HEK293 (cell line): ENCODE data around the gene CCND1.

Source experiments
- CTCF ChIA-PET: fragments of 350-600 bp; formaldehyde crosslinking; extraction: SDS; loops from one replicate; lab custom pipeline; 2021; ENCODE audit warnings: antibody characterized with exemption; lab: Yijun Ruan, JAX
- POLR2A ChIA-PET: fragments of 300-600 bp; formaldehyde crosslinking; extraction: SDS; loops from one replicate; lab custom pipeline; 2020; ENCODE audit warnings: antibody characterized with exemption, inconsistent platforms; lab: Yijun Ruan, JAX
- H3K27ac ChIP-seq: fragments of 200-500 bp; sonication (Bioruptor generic); 2 replicates; pipeline ENCODE4 v1.5.1; 2014; ENCODE audit warnings: low read depth, low read length, control low read depth, inconsistent platforms; ENCODE audit errors: extremely low read depth
- H3K36me3 ChIP-seq, 2 experiments: fragments of 200-500 bp in 1 of 2; sonication (Bioruptor generic) in 1 of 2; 1 replicate in 1 of 2; 2 replicates in 1 of 2; pipeline ENCODE4 v1.5.1; 2014 to 2017; ENCODE audit warnings: inconsistent platforms in 2 of 2, low read length in 2 of 2; ENCODE audit not compliant: control insufficient read depth in 2 of 2, insufficient read depth in 1 of 2
- H3K4me1 ChIP-seq: fragments of 200-500 bp; sonication (Bioruptor generic); 2 replicates; pipeline ENCODE4 v1.5.1; 2014; ENCODE audit warnings: mild to moderate bottlenecking, low read length, inconsistent platforms; ENCODE audit not compliant: control insufficient read depth, insufficient read depth
- H3K4me3 ChIP-seq: 2 replicates; pipeline ENCODE4 v1.5.1; 2011; ENCODE audit warnings: low read depth, mild to moderate bottlenecking, control low read depth, low read length, moderate library complexity
- H3K9me3 ChIP-seq: fragments of 200-500 bp; sonication (Bioruptor generic); 2 replicates; pipeline ENCODE4 v1.5.1; 2014; ENCODE audit warnings: low read depth, low read length, inconsistent platforms; ENCODE audit not compliant: control insufficient read depth, insufficient read depth
- BCL6B ChIP-seq: fragments of 450-650 bp; formaldehyde crosslinking; IDR thresholded peaks from 2 replicates; pipeline ENCODE4 v1.5.1; 2017; ENCODE audit warnings: missing biosample characterization, missing genetic modification characterization
- PRDM1 ChIP-seq: fragments of 450-650 bp; formaldehyde crosslinking; IDR thresholded peaks from 2 replicates; pipeline ENCODE4; 2016; ENCODE audit warnings: missing biosample characterization, missing genetic modification characterization
- SETDB1 ChIP-seq: IDR thresholded peaks from one replicate; pipeline ENCODE4 v1.6.1; 2017; ENCODE audit warnings: mild to moderate bottlenecking, low read length, moderate library complexity, mixed read lengths; ENCODE audit not compliant: insufficient read length
- ZBTB44 ChIP-seq: fragments of 450-650 bp; IDR thresholded peaks from 2 replicates; pipeline ENCODE4 v1.5.1; 2018; ENCODE audit warnings: missing biosample characterization, mild to moderate bottlenecking, missing genetic modification characterization
- ZNF155 ChIP-seq: fragments of 450-650 bp; formaldehyde crosslinking; IDR thresholded peaks from 2 replicates; pipeline ENCODE4 v1.5.1; 2016; ENCODE audit warnings: missing biosample characterization, missing genetic modification characterization
- ZNF16 ChIP-seq: fragments of 450-650 bp; formaldehyde crosslinking; IDR thresholded peaks from 2 replicates; pipeline ENCODE4 v1.5.1; 2016; ENCODE audit warnings: low read depth, missing biosample characterization, missing genetic modification characterization
- ZNF184 ChIP-seq: fragments of 450-650 bp; IDR thresholded peaks from 2 replicates; pipeline ENCODE4 v1.5.1; 2018; ENCODE audit warnings: missing biosample characterization, mild to moderate bottlenecking, missing genetic modification characterization
- ZNF2 ChIP-seq: fragments of 450-650 bp; formaldehyde crosslinking; IDR thresholded peaks from 2 replicates; pipeline ENCODE4 v1.5.1; 2016; ENCODE audit warnings: missing biosample characterization, missing genetic modification characterization
- ZNF280C ChIP-seq: fragments of 450-650 bp; formaldehyde crosslinking; IDR thresholded peaks from 2 replicates; pipeline ENCODE4 v1.5.1; 2016; ENCODE audit warnings: missing biosample characterization, missing genetic modification characterization
- ZNF404 ChIP-seq: fragments of 450-650 bp; formaldehyde crosslinking; IDR thresholded peaks from 2 replicates; pipeline ENCODE4 v1.5.1; 2017; ENCODE audit warnings: missing biosample characterization, missing genetic modification characterization
- ZNF433 ChIP-seq: fragments of 450-650 bp; formaldehyde crosslinking; IDR thresholded peaks from 2 replicates; pipeline ENCODE4 v1.5.1; 2016; ENCODE audit warnings: missing biosample characterization, missing genetic modification characterization, low read depth
- ZNF558 ChIP-seq: fragments of 450-650 bp; formaldehyde crosslinking; IDR thresholded peaks from 2 replicates; pipeline ENCODE4 v1.5.1; 2016; ENCODE audit warnings: missing biosample characterization, missing genetic modification characterization
- ZNF658 ChIP-seq: fragments of 450-650 bp; formaldehyde crosslinking; IDR thresholded peaks from 2 replicates; pipeline ENCODE4; 2016; ENCODE audit warnings: missing biosample characterization, missing genetic modification characterization
- ZNF791 ChIP-seq: fragments of 450-650 bp; formaldehyde crosslinking; IDR thresholded peaks from 2 replicates; pipeline ENCODE4 v1.5.1; 2016; ENCODE audit warnings: missing biosample characterization, missing genetic modification characterization
- TF ChIP-seq, protein P1 (sequence below): fragments of 450-650 bp; formaldehyde crosslinking; IDR thresholded peaks from 2 replicates; pipeline ENCODE4 v1.5.1; 2016; ENCODE audit warnings: missing biosample characterization, missing genetic modification characterization
- TF ChIP-seq, protein P2 (sequence below): fragments of 450-650 bp; formaldehyde crosslinking; IDR thresholded peaks from 2 replicates; pipeline ENCODE4 v1.5.1; 2016; ENCODE audit warnings: missing biosample characterization, missing genetic modification characterization, borderline replicate concordance

Gene CCND1

GRCh38 chr11:69689484-69690319 is 48.7 kb downstream of the CCND1 start (continued):
- TF ChIP-seq BCL6B (tag by site-specific recombination) (no peak), ZNF404 (tag by site-specific recombination) (no peak), ZNF184 (no peak), ZNF791 (tag by site-specific recombination) (no peak), ZNF2 (tag by site-specific recombination) (no peak), ZNF658 (tag by site-specific recombination) (no peak), PRDM1 (tag by site-specific recombination) (no peak), ZNF433 (tag by site-specific recombination) (no peak), ZNF16 (tag by site-specific recombination) (no peak), ZBTB44 (no peak)
- TF ChIP-seq, protein P1, sequence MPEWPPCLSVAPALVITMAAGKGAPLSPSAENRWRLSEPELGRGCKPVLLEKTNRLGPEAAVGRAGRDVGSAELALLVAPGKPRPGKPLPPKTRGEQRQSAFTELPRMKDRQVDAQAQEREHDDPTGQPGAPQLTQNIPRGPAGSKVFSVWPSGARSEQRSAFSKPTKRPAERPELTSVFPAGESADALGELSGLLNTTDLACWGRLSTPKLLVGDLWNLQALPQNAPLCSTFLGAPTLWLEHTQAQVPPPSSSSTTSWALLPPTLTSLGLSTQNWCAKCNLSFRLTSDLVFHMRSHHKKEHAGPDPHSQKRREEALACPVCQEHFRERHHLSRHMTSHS = no peak
- TF ChIP-seq, protein P2, sequence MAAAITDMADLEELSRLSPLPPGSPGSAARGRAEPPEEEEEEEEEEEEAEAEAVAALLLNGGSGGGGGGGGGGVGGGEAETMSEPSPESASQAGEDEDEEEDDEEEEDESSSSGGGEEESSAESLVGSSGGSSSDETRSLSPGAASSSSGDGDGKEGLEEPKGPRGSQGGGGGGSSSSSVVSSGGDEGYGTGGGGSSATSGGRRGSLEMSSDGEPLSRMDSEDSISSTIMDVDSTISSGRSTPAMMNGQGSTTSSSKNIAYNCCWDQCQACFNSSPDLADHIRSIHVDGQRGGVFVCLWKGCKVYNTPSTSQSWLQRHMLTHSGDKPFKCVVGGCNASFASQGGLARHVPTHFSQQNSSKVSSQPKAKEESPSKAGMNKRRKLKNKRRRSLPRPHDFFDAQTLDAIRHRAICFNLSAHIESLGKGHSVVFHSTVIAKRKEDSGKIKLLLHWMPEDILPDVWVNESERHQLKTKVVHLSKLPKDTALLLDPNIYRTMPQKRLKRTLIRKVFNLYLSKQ (tag by site-specific recombination) = no peak

- H3K36me3 ChIP-seq = no peaks in the 10 kb centered on the region
- H3K27ac ChIP-seq = no peak overlapping the region
- no peak overlapping the region for H3K4me3 ChIP-seq
- H3K9me3 ChIP-seq = no peaks in the 10 kb centered on the region
- TF ChIP-seq SETDB1 (peak; percentile 41), ZNF280C (tag by site-specific recombination) (no peak)
- TF ChIP-seq, all 188 proteins: peak for 1
- ChIA-PET POLR2A (no interaction called here), CTCF (interaction anchor here (0.6 to 0.7 kb wide), 2 partner anchors 13 to 25 kb away, joined by 4 read pairs; no protein-coding TSS in a partner anchor)
- H3K4me1 ChIP-seq = no peaks in the 10 kb centered on the region
Observed at GRCh38 chr11:69691463-69691862, 50.5 kb downstream of the CCND1 start.

DNA sequence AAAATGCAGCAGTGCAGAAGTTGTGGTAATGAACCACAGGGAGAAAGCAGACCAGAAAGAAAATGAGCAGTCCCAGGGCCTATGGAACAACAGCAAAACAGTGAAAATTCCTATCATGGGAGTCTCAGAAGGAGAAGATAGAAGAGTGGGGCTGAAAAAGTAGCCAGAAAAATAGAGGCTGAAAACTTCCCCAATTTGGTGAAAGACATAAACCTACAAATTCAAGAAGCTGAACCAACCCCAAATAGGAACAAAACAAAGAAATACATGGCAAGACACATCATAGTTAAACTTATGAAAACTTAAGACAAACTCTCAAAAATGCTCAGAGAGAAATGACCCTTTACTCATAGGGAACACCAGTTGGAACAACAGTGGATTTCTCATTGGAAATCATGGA is 51.5 kb downstream of the CCND1 start:
- H3K9me3 ChIP-seq = no peaks in the 10 kb centered on the region
- no peaks in the 10 kb centered on the region for H3K36me3 ChIP-seq
- ChIA-PET CTCF (interaction anchor here (1.1 to 1.2 kb wide), 2 partner anchors 12 to 16 kb away, joined by 3 read pairs; no protein-coding TSS in a partner anchor), POLR2A (no interaction called here)
- no peaks in the 10 kb centered on the region for H3K4me1 ChIP-seq
- H3K27ac ChIP-seq = no peak overlapping the region
- peak; percentile 97 for TF ChIP-seq ZNF558
- no peak for TF ChIP-seq ZNF155 (tag by site-specific recombination)
- TF ChIP-seq ZNF433 (tag by site-specific recombination) = no peak
- no peak overlapping the region for H3K4me3 ChIP-seq
